ENCODE results near the gene METTL26.

GRCh38 chr16:680625-680945, 44.5 kb upstream of the METTL26 start:
- no peak for TF ChIP-seq POLR2AphosphoS5 (IDR thresholded peaks at IDR 0.05; ENCODE audit: borderline replicate concordance, low read depth, low read length)
- TF ChIP-seq EZH2 (IDR thresholded peaks at IDR 0.05): no peak
